K562 (cell line): Measurements from ENCODE around the gene RAD1. TPM values are rescaled to one million over a fixed set of nuclear protein-coding genes. Genes with fewer than 3 reads are reported as not detected.

Experiments used
- ATAC-seq: fragments of 200-7000 bp; cut with Tn5 transposase; 3 replicates; pipeline ENCODE4 v1.9.1; 2020; ENCODE audit warnings: moderate library complexity
- BruUV-seq: library from RNA; stranded (reverse); fragments of 400-500 nt; replicated peaks from 2 replicates; lab custom pipeline; 2021; lab: Mats Ljungman, UMichigan
- CTCF ChIA-PET: fragments of 300-600 bp; formaldehyde crosslinking; extraction: SDS; loops from one replicate; lab custom pipeline; 2021; ENCODE audit warnings: low intra/inter-chr PET ratio; lab: Yijun Ruan, JAX
- POLR2A ChIA-PET: fragments of 300-600, 350-650 bp; sonication (Branson Sonifier 250); formaldehyde crosslinking; extraction: SDS; loops from one replicate; lab custom pipeline; 2021; ENCODE audit warnings: antibody characterized with exemption, inconsistent platforms; lab: Yijun Ruan, JAX
- DNase-seq, 4 experiments: peaks; one replicate each; pipeline versions ENCODE4 v3.0.0 to v3.0.0-alpha.2; 2011 to 2018; ENCODE audit warnings: low spot score in 3 of 4, mixed read lengths in 3 of 4; ENCODE audit errors: extremely low read depth in 1 of 4
- FAIRE-seq: peaks from 2 replicates; lab custom pipeline; 2011; peaks lifted over from hg19 to GRCh38; lab: Jason Lieb, UNC
- H2AFZ ChIP-seq: 2 replicates; pipeline ENCODE4 v1.6.0; 2011; ENCODE audit warnings: low read depth, low read length, control low read depth, inconsistent platforms
- H3K27ac ChIP-seq: fragments of 200-600 bp; 3 replicates; pipeline ENCODE4 v1.8.0; 2011; ENCODE audit warnings: low read depth, mild to moderate bottlenecking, control low read depth, inconsistent platforms, low read length, moderate library complexity, mixed read lengths; ENCODE audit errors: extremely low read depth
- H3K27me3 ChIP-seq, 2 experiments: fragments of 300-600 bp in 1 of 2; 2 replicates in 1 of 2; 3 replicates in 1 of 2; pipeline versions ENCODE4 v1.6.0 to v1.8.0; 2011; ENCODE audit warnings: inconsistent platforms in 2 of 2, low read length in 2 of 2, mild to moderate bottlenecking in 1 of 2, mixed read lengths in 1 of 2, moderate library complexity in 1 of 2; ENCODE audit not compliant: control insufficient read depth in 2 of 2, insufficient read depth in 2 of 2
- H3K36me3 ChIP-seq: fragments of 300-600 bp; 3 replicates; pipeline ENCODE4 v1.8.0; 2011; ENCODE audit warnings: mild to moderate bottlenecking, low read length, inconsistent platforms; ENCODE audit not compliant: control insufficient read depth, insufficient read depth
- H3K4me1 ChIP-seq, 2 experiments: fragments of 200-600 bp in 1 of 2; replicated peaks in 1 of 2; 2 replicates in 1 of 2; 3 replicates in 1 of 2; pipeline versions ENCODE4 v1.5.1 to v1.8.0; 2011; ENCODE audit warnings: inconsistent platforms in 2 of 2, low read length in 2 of 2, mild to moderate bottlenecking in 1 of 2, mixed read lengths in 1 of 2, moderate library complexity in 1 of 2; ENCODE audit not compliant: control insufficient read depth in 2 of 2, insufficient read depth in 2 of 2
- H3K4me2 ChIP-seq: 2 replicates; pipeline ENCODE4 v1.6.1; 2011; ENCODE audit warnings: low read length, control low read depth, inconsistent platforms, mixed read lengths; ENCODE audit not compliant: insufficient read depth
- H3K4me3 ChIP-seq: fragments of 200-600 bp; sonication (generic), shearing (Covaris generic); 2 replicates; pipeline ENCODE4 v1.5.1; 2016; ENCODE audit warnings: control low read depth, inconsistent platforms
- H3K79me2 ChIP-seq: fragments of 200-600 bp; 3 replicates; pipeline ENCODE4 v1.8.0; 2011; ENCODE audit warnings: low read length, inconsistent platforms; ENCODE audit not compliant: control insufficient read depth, insufficient read depth
- H3K9ac ChIP-seq, 2 experiments: 2 replicates each; pipeline versions ENCODE4 v1.6.0 to v1.6.1; 2011; ENCODE audit warnings: low read depth in 2 of 2, low read length in 2 of 2, control low read depth in 1 of 2, inconsistent platforms in 1 of 2, mild to moderate bottlenecking in 1 of 2, mixed read lengths in 1 of 2; ENCODE audit not compliant: insufficient read depth in 1 of 2
- H3K9me1 ChIP-seq: one replicate; pipeline ENCODE4 v1.6.0; 2011; ENCODE audit warnings: inconsistent platforms, mild to moderate bottlenecking, low read length, moderate library complexity; ENCODE audit not compliant: control insufficient read depth, insufficient read depth
- H3K9me3 ChIP-seq: replicated peaks from 2 replicates; pipeline ENCODE4 v1.5.1; 2011; ENCODE audit warnings: low read depth, low read length, inconsistent platforms; ENCODE audit not compliant: control insufficient read depth, insufficient read depth
- H4K20me1 ChIP-seq: replicated peaks from 2 replicates; pipeline ENCODE4 v1.6.1; 2011; ENCODE audit warnings: low read length, inconsistent platforms, mixed read lengths; ENCODE audit not compliant: control insufficient read depth, insufficient read depth
- HNRNPH1 ChIP-seq: fragments of 200-400 bp; formaldehyde crosslinking; optimal IDR thresholded peaks from 2 replicates; pipeline ENCODE3; 2017; ENCODE audit warnings: low read depth, mild to moderate bottlenecking, low read length, moderate library complexity
- LEF1 ChIP-seq: fragments of 450-650 bp; IDR thresholded peaks from 2 replicates; pipeline ENCODE4 v1.6.1; 2016; ENCODE audit warnings: mild to moderate bottlenecking
- MAFG ChIP-seq: fragments of 450-650 bp; conservative IDR thresholded peaks from 2 replicates; pipeline ENCODE4 v1.6.1; 2016; ENCODE audit warnings: missing genetic modification characterization, missing compliant biosample characterization
- PPARD ChIP-seq: fragments of 250-450 bp; sonication (Bioruptor Pico); IDR thresholded peaks from 2 replicates; pipeline ENCODE4 v1.8.0; 2022; ENCODE audit warnings: inconsistent platforms, mild to moderate bottlenecking, moderate library complexity
- ZNF282 ChIP-seq: sonication (generic); formaldehyde crosslinking; IDR thresholded peaks from 2 replicates; pipeline ENCODE4 v1.8.1; 2023; ENCODE audit warnings: missing genetic modification reagents
- ZNF696 ChIP-seq: fragments of 250-450 bp; sonication (Bioruptor Pico); conservative IDR thresholded peaks from 2 replicates; pipeline ENCODE4 v1.4.0; 2020; ENCODE audit warnings: mild to moderate bottlenecking, moderate library complexity
- WGBS: fragments of 100-300 bp; shearing (Covaris generic); methylation state at CpG from one replicate; pipeline ENCODE4 v1.1.6; 2016; ENCODE audit warnings: low coverage, mixed read lengths; ENCODE audit not compliant: insufficient coverage; ENCODE audit errors: missing lambda C conversion rate; 5-methylcytosine and 5-hydroxymethylcytosine counted together
- in situ Hi-C: fragments of 300-500 bp; cut with MboI; formaldehyde crosslinking; loops from 4 replicates; pipeline ENCODE4 v1.15.0; 2018; ENCODE audit warnings: inconsistent platforms, mixed read lengths
- intact Hi-C: fragments of 100-400 bp; cut with micrococcal nuclease; formaldehyde crosslinking; loops from 2 replicates; pipeline ENCODE4 v1.14.2; 2022
- polyA plus RNA-seq, 8 experiments: library from polyadenylated mRNA; depleted of rRNA in 4 of 8; stranded (reverse) in 5 of 8; unstranded in 3 of 8; fragments of >200 nt; fragmentation: Nextera tagmentation in 2 of 8; fragmentation: Illumina TruSeq in 1 of 8; extraction: Ambion mirVana in 2 of 8; extraction: Trizol in 1 of 8; gene quantifications; 2 replicates each; pipeline versions ENCODE4 v1.2.1 to v1.2.3, GENCODE V29; 2011 to 2014; ENCODE audit warnings: inconsistent platforms in 1 of 8, missing spikeins in 1 of 8
- total RNA-seq, 7 experiments: library from RNA; depleted of rRNA in 6 of 7; stranded (reverse); fragments of >200 nt in 6 of 7; fragmentation: Illumina TruSeq in 2 of 7; extraction: Trizol in 2 of 7; gene quantifications; 2 replicates each; pipeline versions ENCODE4 v1.2.1 to v1.2.3, GENCODE V29; 2011 to 2021; ENCODE audit warnings: low replicate concordance in 1 of 7
- TF ChIP-seq, protein P1 (sequence below): sonication (generic); formaldehyde crosslinking; IDR thresholded peaks from 2 replicates; pipeline ENCODE4 v1.5.0; 2020; ENCODE audit warnings: missing genetic modification reagents
- TF ChIP-seq, protein P2 (sequence below): fragments of 150-350 bp; IDR thresholded peaks from 2 replicates; pipeline ENCODE4 v1.6.1; 2014; ENCODE audit warnings: low read depth, mild to moderate bottlenecking, low read length, borderline replicate concordance

Gene RAD1
- total and polyA plus RNA-seq, 9 of the 15 experiments (the other 6 are each of a cell fraction or from before 2014, with no cell fraction given), result 44.5 to 148 (median 60.8) TPM

DNA sequence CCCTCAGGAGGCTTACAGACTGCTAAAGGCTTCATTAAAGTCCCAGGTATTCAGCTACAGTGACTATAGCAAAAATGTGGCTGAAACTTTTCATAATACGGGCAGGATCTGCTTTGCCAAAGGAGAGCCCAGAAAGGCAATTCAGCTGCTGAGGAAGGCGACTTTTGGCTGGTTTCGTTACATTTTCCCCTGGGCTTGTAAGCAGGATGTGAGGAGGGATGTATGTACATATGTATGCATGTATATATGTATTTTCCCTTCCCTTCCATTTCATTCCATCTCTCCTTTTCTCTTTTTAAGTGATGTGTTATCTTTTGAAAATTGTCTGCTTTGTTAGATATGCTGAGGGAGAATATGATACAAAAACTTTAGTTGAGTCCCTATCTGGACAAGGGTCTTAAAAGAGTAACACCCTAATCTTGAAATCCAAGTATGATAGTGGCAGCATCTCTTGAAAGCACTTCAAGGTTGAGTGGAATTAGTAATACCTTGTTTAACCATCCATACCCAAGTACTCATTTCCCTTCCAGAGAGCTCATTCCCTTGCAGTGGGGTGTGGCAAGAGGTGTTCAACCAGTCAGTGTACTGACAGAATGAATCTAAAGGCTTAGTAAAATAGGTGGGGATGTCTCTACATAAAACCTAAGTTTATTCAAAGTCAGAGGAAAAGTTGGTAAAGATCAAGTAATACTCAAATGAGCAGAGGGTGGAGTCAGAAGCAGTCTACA is 28.7 kb downstream of the RAD1 start:
- H3K27ac ChIP-seq, result no peak overlapping the region
- no peak overlapping the region for H3K9ac ChIP-seq
- in situ Hi-C loops (no loop called here), intact Hi-C loops (no loop called here)
- DNase-seq (no peak), FAIRE-seq (no peak), ATAC-seq (peak; percentile 25; the same call in 1 of the 3 replicates)
- ChIA-PET POLR2A (interaction anchor here (0.7 to 1.1 kb wide), 4 partner anchors 9 to 317 kb away, joined by 3 to 4 read pairs (median 3); no protein-coding TSS in a partner anchor), CTCF (no interaction called here)
- no peaks in the 10 kb centered on the region for H3K9me1 ChIP-seq
- no peaks in the 10 kb centered on the region for H3K27me3 ChIP-seq
- no peaks in the 10 kb centered on the region for H3K79me2 ChIP-seq
- 35% methylated on average over 3 of the region's 3 CpGs for WGBS
- H3K4me2 ChIP-seq, result no peak overlapping the region
- no peak overlapping the region for H3K4me3 ChIP-seq
- peak overlapping the region; percentile 24; the same call in 1 of the 2 replicates for H2AFZ ChIP-seq
- no peaks in the 10 kb centered on the region for H4K20me1 ChIP-seq
- TF ChIP-seq, protein P1, sequence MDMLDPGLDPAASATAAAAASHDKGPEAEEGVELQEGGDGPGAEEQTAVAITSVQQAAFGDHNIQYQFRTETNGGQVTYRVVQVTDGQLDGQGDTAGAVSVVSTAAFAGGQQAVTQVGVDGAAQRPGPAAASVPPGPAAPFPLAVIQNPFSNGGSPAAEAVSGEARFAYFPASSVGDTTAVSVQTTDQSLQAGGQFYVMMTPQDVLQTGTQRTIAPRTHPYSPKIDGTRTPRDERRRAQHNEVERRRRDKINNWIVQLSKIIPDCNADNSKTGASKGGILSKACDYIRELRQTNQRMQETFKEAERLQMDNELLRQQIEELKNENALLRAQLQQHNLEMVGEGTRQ (CRISPR knock-in tag), result no peak
- TF ChIP-seq MAFG (tag), result no peak
- TF ChIP-seq, protein P2, sequence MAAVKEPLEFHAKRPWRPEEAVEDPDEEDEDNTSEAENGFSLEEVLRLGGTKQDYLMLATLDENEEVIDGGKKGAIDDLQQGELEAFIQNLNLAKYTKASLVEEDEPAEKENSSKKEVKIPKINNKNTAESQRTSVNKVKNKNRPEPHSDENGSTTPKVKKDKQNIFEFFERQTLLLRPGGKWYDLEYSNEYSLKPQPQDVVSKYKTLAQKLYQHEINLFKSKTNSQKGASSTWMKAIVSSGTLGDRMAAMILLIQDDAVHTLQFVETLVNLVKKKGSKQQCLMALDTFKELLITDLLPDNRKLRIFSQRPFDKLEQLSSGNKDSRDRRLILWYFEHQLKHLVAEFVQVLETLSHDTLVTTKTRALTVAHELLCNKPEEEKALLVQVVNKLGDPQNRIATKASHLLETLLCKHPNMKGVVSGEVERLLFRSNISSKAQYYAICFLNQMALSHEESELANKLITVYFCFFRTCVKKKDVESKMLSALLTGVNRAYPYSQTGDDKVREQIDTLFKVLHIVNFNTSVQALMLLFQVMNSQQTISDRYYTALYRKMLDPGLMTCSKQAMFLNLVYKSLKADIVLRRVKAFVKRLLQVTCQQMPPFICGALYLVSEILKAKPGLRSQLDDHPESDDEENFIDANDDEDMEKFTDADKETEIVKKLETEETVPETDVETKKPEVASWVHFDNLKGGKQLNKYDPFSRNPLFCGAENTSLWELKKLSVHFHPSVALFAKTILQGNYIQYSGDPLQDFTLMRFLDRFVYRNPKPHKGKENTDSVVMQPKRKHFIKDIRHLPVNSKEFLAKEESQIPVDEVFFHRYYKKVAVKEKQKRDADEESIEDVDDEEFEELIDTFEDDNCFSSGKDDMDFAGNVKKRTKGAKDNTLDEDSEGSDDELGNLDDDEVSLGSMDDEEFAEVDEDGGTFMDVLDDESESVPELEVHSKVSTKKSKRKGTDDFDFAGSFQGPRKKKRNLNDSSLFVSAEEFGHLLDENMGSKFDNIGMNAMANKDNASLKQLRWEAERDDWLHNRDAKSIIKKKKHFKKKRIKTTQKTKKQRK, result no peak
- TF ChIP-seq PPARD (CRISPR knock-in tag), result no peak
- TF ChIP-seq ZNF282, result no peak
- TF ChIP-seq LEF1, result no peak
- TF ChIP-seq HNRNPH1, result no peak
- TF ChIP-seq ZNF696, result no peak
- no peaks in the 10 kb centered on the region for H3K9me3 ChIP-seq
- BruUV-seq, result no TSS peak
- 0 out of 5 replicates have a peak, but pooled peaks cover 0 to 2% of the 10 kb centered on the region in 2 experiments for H3K4me1 ChIP-seq
- H3K36me3 ChIP-seq, result no peaks in the 10 kb centered on the region
